ENCODE data around the gene CCDC157.

The CCDC157 gene

DNA sequence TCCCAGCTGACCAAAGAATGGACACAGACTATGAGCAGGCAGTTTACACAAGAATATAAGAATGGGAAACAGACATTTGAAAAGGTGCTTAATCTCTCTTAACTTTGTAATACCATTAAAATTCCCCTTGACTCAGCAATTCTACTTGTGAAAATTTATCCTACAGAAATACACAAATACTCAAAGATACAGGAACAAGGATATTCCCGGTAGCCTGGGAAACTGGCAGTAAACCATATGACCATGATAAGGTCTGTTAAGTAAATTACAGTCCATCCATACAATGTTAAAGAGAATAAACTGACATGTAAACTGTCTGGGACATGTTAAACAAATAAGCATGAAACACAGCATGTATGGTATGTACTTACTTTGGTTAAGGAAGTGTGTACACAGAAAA lies 60.0 kb downstream of the CCDC157 start:
- DNase-seq, result no peak

DNA sequence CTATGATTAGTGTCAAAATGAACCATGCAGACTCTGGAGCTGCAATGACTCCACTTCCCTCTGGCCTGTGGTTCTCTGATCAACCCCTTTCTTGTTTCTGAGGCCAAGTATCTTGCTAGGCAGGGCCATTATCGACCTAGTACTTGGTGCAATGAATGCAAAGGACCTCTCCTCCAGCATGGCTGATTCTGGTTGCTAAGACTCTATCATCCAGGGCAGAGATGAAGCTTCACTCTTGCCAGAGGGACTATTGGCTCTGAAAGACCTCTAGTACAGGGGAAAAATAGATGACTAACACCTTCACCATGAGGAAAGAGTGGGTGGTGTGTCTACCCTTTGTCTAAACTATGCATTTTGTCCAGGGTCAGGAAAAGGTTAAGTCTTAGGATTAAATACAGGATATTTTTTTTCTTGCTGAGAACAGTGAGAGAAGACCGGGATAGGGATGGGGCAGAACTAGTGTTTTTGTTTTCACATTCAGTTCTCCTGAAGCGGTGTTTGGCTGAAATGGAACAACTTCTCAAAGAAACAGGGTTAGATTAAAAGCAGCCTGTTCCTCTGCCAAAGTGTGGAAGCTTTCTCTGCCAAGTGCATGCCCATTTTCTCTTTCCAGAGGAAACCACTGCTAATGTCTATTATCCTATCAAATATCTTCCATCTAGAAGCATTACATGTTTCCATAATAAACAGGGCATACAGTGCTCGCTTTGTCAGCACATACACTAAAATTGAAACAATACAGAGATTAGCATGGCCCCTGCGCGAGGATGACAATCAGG lies 63.7 kb downstream of the CCDC157 start:
- DNase-seq, result no peak

DNA sequence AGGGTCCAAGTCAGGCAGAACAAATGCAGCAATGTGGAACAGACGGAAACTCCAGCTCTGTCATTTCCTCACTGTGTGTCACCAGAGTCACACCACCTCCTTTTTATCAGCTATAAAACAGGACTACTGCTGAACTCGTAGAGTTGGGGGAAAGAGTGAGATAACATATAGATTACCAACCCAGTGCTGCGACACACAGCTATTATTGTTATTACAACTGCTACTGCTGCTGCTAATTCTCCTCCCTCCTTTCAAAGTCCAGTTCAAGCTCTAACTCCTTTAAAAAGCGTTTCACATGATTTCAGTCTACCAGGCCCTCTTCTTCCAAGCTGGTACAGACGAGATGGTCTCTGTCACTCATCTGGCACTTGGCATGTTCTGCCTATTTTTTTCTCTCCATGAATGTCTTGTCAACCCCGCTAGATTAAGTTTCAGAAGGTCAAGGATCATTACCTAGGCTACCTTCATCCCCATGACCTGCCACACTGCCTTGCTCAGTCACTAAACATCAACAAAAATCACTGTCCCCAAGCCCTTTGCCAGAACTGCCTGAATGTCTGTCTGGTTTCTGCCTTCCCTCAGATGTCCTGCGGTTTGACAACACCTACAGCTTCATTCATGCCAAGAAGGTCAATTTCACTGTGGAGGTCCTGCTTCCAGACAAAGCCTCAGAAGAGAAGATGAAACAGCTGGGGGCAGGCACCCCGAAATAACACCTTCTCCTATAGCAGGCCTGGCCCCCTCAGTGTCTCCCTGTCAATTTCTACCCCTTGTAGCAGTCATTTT lies 65.1 kb downstream of the CCDC157 start:
- no peak for DNase-seq

DNA sequence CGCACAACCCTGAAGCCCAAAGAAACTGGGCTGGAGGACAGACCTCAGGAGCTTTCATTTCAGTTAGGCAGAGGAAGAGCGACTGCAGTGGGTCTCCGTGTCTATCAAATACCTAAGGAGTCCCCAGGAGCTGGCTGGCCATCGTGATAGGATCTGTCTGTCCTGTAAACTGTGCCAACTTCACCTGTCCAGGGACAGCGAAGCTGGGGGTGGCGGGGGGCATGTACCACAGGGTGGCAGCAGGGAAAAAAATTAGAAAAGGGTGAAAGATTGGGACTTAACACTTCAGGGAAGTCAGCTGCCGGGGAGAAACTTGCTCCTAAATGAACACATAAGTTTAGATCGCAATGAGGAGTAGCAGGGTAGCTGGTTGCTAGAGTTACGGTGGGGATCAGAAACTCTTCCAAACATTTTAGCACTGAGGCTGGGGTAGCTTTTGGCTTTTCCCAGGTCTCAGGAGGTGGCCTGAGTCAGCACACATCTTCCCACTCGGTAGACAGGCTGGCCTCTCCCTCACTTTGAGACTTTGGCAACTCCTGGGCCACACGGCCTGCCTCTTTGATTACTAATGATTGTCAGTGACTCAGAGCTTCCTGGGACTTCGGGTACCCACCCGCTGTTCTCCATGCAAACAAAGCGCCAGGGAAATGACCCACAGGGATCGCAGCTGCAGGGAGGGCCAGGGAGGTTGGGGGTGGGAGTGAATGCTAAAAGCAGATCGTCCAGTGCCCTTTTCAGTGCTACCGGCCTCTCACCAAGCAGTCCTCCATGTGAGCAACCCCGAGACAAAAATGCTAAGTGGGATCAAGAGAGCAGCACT lies 65.9 kb downstream of the CCDC157 start:
- peak; percentile 23 for DNase-seq

DNA sequence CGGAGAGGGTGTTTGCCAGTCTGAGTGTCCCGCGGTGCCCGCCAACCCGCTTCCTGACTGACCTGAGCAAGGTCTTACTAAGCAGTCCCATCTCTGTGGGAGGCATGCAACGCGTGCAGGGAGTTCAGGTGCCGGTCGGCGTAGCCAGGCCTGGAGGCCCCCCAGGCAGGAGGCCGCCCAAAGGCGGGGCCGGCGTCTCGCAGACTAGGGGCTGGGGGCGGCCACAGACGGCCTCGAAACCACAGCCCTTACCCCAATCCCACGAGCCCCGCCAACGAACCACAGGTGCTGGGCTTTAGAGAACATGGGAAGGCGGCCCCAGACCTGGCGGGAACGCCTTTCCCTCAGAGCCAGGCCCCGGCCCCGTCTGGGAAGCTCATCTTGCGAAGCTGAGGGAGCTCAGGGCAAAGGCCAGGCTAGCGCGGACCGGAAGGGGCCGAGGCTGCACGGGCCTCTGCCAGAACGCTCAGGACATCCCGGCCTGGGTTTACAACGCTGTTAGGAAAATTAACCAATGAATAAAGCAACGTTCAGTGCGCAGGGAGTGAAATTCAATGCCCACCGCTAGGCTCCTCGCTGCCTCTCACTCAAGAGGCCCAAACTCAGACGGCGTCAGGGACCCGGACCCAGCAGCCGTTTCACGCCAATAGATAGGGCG lies 66.6 kb downstream of the CCDC157 start:
- DNase-seq, result peak; percentile 55

DNA sequence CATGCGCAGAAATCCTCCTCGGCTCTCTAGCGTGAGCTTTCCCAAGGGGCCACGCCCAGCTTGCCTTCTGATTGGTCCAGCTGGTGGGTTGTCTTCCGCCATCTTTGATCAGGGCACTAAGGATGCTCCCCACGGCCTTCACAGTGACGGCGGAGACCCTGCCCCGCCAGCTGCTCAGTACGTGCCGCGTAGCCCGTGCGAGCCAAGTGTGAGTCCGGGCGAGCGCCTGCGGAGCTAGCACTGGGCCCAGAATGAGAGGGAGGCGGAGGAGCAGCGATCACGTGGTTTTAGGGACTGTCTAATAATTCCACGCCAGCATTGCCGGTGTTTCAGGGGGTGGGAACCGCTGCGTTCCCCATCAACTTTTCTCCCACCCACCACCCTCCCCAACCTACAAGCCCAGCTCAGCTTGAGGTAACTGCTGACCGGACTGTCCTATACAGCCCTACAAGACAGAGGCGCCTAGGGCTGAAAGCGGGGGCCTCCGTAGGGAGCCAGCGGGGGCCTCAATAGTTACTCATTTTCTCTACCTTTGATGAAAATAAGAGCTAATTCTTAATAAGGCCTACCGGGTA lies 67.2 kb downstream of the CCDC157 start:
- peak; percentile 100 for DNase-seq

DNA sequence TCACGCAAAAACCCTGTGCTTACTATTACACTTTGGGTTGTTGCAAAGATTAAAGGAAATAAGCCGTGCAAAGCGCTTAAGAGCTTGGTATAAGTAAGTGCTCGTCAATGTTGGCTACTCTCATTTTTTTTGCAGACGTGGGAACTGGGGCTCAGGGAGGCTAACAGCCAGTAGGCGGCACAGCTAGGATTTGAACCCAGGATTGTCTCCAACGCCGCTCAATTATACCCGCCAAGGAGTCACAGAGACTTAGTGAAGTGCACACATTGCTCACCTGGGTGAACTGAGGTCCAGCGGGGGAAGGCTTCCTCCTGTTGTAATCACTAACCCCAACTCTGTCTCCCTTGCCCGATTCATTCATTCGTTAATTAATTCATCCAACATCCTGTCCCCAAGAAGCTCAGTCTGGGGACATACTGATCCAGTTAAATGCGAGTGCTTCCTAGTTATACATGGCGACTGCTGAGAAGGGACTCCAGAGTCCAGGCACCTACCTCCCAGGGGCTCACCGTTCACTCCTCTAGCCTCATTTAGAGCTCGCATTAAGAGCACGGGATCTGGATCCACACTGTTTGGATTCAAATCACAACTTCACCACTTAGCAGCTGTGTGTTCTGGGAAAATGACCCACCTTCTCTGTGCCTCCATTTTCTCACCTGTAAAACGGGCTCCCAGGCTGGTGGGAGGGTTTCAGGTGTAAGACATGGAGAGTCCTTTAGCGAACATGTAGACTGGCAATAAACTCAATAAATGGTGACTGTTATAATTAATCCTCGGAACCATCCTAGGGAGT lies 67.9 kb downstream of the CCDC157 start:
- peak; percentile 55 for DNase-seq

DNA sequence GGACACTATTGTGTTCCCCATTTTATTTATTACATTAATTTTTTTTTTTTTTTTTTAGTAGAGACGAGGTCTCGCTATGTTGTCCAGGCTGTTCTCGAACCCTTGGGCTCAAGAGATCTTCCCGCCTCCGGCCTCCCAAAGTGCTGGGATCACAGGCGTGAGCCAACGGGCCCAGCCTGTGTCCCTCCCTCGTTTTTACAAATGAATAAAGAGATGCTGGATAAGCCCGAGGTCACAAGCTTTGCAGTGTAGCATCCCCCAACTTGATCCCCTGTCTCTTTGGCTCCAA lies 68.5 kb downstream of the CCDC157 start:
- DNase-seq, result no peak

DNA sequence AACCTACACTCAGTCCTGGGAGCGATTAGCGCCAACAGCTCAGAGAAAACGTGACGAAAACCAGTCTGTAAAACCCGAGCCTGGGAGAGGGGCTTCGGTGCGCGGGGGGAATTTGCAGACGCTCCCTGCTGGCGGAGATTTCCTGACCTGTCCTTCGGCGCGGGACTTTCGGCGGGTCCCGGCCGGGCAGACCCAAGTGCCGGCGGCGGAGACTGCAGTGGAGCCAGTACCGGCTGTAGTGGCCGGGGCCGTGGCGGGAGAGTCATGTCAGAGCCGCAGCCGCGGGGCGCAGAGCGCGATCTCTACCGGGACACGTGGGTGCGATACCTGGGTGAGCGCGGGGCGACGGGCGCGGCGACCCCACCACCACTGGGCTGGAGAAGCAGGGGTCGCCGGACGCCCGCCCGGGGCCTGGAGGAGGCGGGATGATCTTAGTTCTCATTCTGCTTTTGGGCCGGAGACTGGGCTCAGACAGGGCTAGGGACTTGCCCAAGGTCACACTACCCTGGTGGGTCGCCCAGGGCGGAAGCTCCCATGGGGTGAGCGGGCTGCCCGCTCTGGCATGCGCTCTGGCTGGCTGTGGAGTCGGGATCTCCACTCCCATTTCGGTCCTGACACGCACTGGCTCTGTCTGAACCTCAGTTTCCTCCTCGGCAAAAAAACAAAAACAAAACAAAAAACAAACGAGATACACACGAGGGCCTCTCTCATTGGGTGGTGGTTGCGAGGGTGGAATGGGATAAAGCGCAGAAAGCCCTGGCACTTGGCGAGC lies 69.0 kb downstream of the CCDC157 start, which contains the start of gene MTFP1:
TSS of gene MTFP1 (plus strand) at position 153 of the 772 bp plus-strand sequence. CDS start at position 265, 112 bp downstream.
- peak; percentile 75 for DNase-seq
